ENCODE results near the gene TMED10.
"Not testable (repeated sequence)": the region's sequence is repeated elsewhere in the genome, so short reads cannot be mapped to it uniquely, and the experiment has no call there.

TMED10 gene

GRCh38 chr14:75190023-75190422, 13.6 kb upstream of the TMED10 start:
- no peak for DNase-seq (ENCODE audit: low read depth)

- DNase-seq (ENCODE audit: low read depth): no peak
These were observed 12.3 kb upstream of the TMED10 start for GRCh38 chr14:75188520-75189268.

GRCh38 chr14:75188086-75188485, 11.7 kb upstream of the TMED10 start:
- DNase-seq (ENCODE audit: low read depth): no peak

- DNase-seq (ENCODE audit: low read depth): no peak
These were observed 10.5 kb upstream of the TMED10 start for GRCh38 chr14:75186953-75187352.

GRCh38 chr14:75185251-75186040, 9.0 kb upstream of the TMED10 start:
- DNase-seq (ENCODE audit: low read depth): no peak

- peak; percentile 21 for DNase-seq (ENCODE audit: low read depth)
These were observed 8.1 kb upstream of the TMED10 start for GRCh38 chr14:75184492-75184891.

- no peak for DNase-seq (ENCODE audit: low read depth)
These were observed 7.6 kb upstream of the TMED10 start for GRCh38 chr14:75184039-75184438.

- no peak for DNase-seq (ENCODE audit: low read depth)
These were observed 6.8 kb upstream of the TMED10 start for GRCh38 chr14:75183225-75183624.

GRCh38 chr14:75182821-75183220, 6.4 kb upstream of the TMED10 start:
- DNase-seq (ENCODE audit: low read depth): peak; percentile 87

GRCh38 chr14:75182163-75182562, 5.8 kb upstream of the TMED10 start:
- DNase-seq (ENCODE audit: low read depth): not testable (repeated sequence)

- no peak for DNase-seq (ENCODE audit: low read depth)
These were observed 5.1 kb upstream of the TMED10 start for GRCh38 chr14:75181293-75182062.

GRCh38 chr14:75175677-75176141, 703 bp downstream of the TMED10 start:
- peak; percentile 14 for DNase-seq (ENCODE audit: low read depth)

GRCh38 chr14:75174066-75174465, 2.3 kb downstream of the TMED10 start:
- no peak for DNase-seq (ENCODE audit: low read depth)

GRCh38 chr14:75170772-75171171, 5.6 kb downstream of the TMED10 start:
- peak; percentile 75 for DNase-seq (ENCODE audit: low read depth)

- no peak for DNase-seq (ENCODE audit: low read depth)
These were observed 7.7 kb downstream of the TMED10 start for GRCh38 chr14:75168586-75169335.

- DNase-seq (ENCODE audit: low read depth): no peak
These were observed 9.1 kb downstream of the TMED10 start for GRCh38 chr14:75167325-75167724.

- peak; percentile 49 for DNase-seq (ENCODE audit: low read depth)
These were observed 10.6 kb downstream of the TMED10 start for GRCh38 chr14:75165586-75166391.

- DNase-seq (ENCODE audit: low read depth): no peak
These were observed 11.6 kb downstream of the TMED10 start for GRCh38 chr14:75164809-75165208.

- DNase-seq (ENCODE audit: low read depth): no peak
These were observed 12.7 kb downstream of the TMED10 start for GRCh38 chr14:75163677-75164076.

- DNase-seq (ENCODE audit: low read depth): no peak
These were observed 13.8 kb downstream of the TMED10 start for GRCh38 chr14:75162631-75163030.

All from amniotic epithelial cell (primary cell).